ENCODE data around the gene ATP11A. TPM values are rescaled to one million over a fixed set of nuclear protein-coding genes. Genes with fewer than 3 reads are reported as not detected.

Gene ATP11A
- total and polyA plus RNA-seq, 10 of the 15 experiments (the other 5 are each of a cell fraction or from before 2014, with no cell fraction given) = 1.4 to 69.6 (median 14.4) TPM

GRCh38 chr13:112887557-112887991 lies 197.7 kb downstream of the ATP11A start:
- in situ Hi-C loops (cut with MboI) (no loop called here), intact Hi-C loops (cut with micrococcal nuclease; ENCODE audit: unreplicated experiment) (no loop called here)
- WGBS (ENCODE audit: insufficient coverage, insufficient replicate concordance, low lambda C conversion rate, missing lambda C conversion rate) = 74% methylated on average over 10 of the region's 10 CpGs
- ATAC-seq (no peak), DNase-seq (ENCODE audit: low read depth, low spot score) (no peak), FAIRE-seq (no peak)
- no peak overlapping the region for H3K27ac ChIP-seq (ENCODE audit: control insufficient read depth, insufficient read depth)
- no peaks in the 10 kb centered on the region; a peak in 1 of 4 replicates for H3K36me3 ChIP-seq (ENCODE audit: control insufficient read depth in 2 of 2, insufficient read depth in 2 of 2, low read length in 1 of 2)
- H3K27me3 ChIP-seq (replicated peaks in 1 of 2; ENCODE audit: control insufficient read depth in 2 of 2, insufficient read depth in 2 of 2, low read length in 1 of 2) = no peaks in the 10 kb centered on the region; a peak in 2 of 4 replicates
- no peaks in the 10 kb centered on the region for H3K9me3 ChIP-seq (replicated peaks; ENCODE audit: control insufficient read depth, insufficient read depth, low read length)
- ChIA-PET CTCF (interaction anchor here (2.2 kb wide), 1 partner anchor 13 kb away, joined by 10 read pairs; no protein-coding TSS in a partner anchor), SMC1A (ENCODE audit: uncharacterized antibody, unreplicated experiment) (no interaction called here), RAD21 (ENCODE audit: unreplicated experiment) (no interaction called here), POLR2A (interaction anchor here (0.6 kb wide), 1 partner anchor 185 kb away, joined by 4 read pairs; no protein-coding TSS in a partner anchor)
- no peak overlapping the region for H3K9ac ChIP-seq (ENCODE audit: control insufficient read depth, insufficient read depth, low read length)
- H3K4me2 ChIP-seq (ENCODE audit: control insufficient read depth, insufficient read depth) = no peak overlapping the region
- no TSS peak for BruUV-seq (replicated peaks)
- no peak for TF ChIP-seq NFIC (IDR thresholded peaks at IDR 0.05; ENCODE audit: low read depth, low read length)
- TF ChIP-seq FOS (IDR thresholded peaks at IDR 0.05; ENCODE audit: borderline replicate concordance, extremely low read depth, insufficient read length) = no peak
- TF ChIP-seq MAX (IDR thresholded peaks at IDR 0.05; ENCODE audit: low read depth, low read length) = no peak
- TF ChIP-seq IKZF1 (conservative IDR thresholded peaks at IDR 0.05) = no peak
- no peak for TF ChIP-seq SIX5 (IDR thresholded peaks at IDR 0.05; ENCODE audit: low read depth, low read length, severe bottlenecking)
- no peak for TF ChIP-seq RUNX3 (IDR thresholded peaks at IDR 0.05; ENCODE audit: low read length)
- TF ChIP-seq CHD2 (IDR thresholded peaks at IDR 0.05; ENCODE audit: borderline replicate concordance, low read depth, low read length) = no peak
- no peak for TF ChIP-seq KAT2A (conservative IDR thresholded peaks at IDR 0.05; ENCODE audit: control insufficient read depth, low read depth, low read length)
- no peak for TF ChIP-seq SREBF2 (IDR thresholded peaks at IDR 0.05; ENCODE audit: low read length)
- TF ChIP-seq BCL3 (IDR thresholded peaks at IDR 0.05; ENCODE audit: borderline replicate concordance, insufficient read depth, low read depth, low read length, poor library complexity, severe bottlenecking) = no peak
- TF ChIP-seq CBX5 (IDR thresholded peaks at IDR 0.05; ENCODE audit: low read depth) = no peak
- no peak for TF ChIP-seq ZNF384 (IDR thresholded peaks at IDR 0.05; ENCODE audit: borderline replicate concordance, low read depth, low read length)
- TF ChIP-seq PAX5 (IDR thresholded peaks at IDR 0.05; ENCODE audit: borderline replicate concordance, low read depth, low read length) = no peak
- no peak for TF ChIP-seq ZNF217 (IDR thresholded peaks at IDR 0.05)
- TF ChIP-seq ZBTB40 (IDR thresholded peaks at IDR 0.05; ENCODE audit: borderline replicate concordance) = no peak
- no peak for TF ChIP-seq DPF2 (IDR thresholded peaks at IDR 0.05)
- TF ChIP-seq FOXM1 (IDR thresholded peaks at IDR 0.05; ENCODE audit: low read depth, low read length) = no peak
- no peaks in the 10 kb centered on the region for H3K79me2 ChIP-seq (ENCODE audit: control insufficient read depth, insufficient read depth, low read length)
- H4K20me1 ChIP-seq (ENCODE audit: control insufficient read depth, insufficient read depth) = no peaks in the 10 kb centered on the region
- no peak overlapping the region for H3K4me3 ChIP-seq
- H2AFZ ChIP-seq (ENCODE audit: control insufficient read depth, low read depth, low read length) = no peak overlapping the region
- H3K4me1 ChIP-seq (ENCODE audit: control insufficient read depth, insufficient read depth, low read length) = no peaks in the 10 kb centered on the region

Measured in GM12878 (cell line).